Fibroblast of skin of left quadriceps (primary cell): ENCODE measurements around the gene IGLL1.
"Not testable (repeated sequence)": the region's sequence is repeated elsewhere in the genome, so short reads cannot be mapped to it uniquely, and the experiment has no call there.

Experiments
- DNase-seq, 2 experiments: peaks; one replicate each; pipeline ENCODE4 v3.0.0-alpha.2; 2013; ENCODE audit warnings: low read depth in 2 of 2

Gene IGLL1

DNA sequence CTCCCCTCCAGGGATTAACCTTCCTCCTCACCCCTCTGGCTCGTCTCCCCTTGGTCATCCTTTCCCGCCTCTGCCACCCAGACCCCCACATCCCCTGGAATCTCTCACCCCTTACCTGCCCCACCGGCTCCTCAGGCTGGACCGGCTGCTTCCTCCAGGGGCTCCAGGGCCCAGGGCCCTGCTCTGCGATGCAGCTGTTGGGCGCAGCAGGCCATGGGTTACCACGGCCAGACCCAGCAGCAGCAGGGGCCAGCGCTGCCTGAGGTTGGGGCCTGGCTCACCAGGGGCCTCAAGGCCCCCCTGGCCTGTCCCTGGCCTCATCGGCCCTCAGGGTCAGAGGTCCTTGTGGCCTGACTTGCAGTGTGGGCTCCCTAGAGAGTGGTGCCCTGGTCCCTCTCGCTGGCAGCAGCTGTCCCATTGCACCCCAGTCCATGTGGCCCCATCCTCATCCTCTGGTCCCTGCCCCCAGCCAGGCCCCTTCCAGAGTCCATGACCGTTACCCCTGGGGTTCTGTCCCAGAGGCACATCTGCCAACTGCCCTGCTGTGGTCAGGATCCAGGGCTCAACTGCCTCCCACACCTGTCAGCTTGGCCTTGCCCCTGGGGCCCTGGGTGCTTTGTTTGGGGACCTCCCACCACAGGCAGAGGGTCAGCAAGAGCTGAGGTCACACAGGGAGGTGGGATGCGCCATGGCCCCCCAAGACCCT, at the start of gene IGLL1:
IGLL1 (minus strand) TSS at position 421 of the 706 bp plus-strand sequence; CDS start at position 321, 100 bp downstream.
- DNase-seq = no peak

DNA sequence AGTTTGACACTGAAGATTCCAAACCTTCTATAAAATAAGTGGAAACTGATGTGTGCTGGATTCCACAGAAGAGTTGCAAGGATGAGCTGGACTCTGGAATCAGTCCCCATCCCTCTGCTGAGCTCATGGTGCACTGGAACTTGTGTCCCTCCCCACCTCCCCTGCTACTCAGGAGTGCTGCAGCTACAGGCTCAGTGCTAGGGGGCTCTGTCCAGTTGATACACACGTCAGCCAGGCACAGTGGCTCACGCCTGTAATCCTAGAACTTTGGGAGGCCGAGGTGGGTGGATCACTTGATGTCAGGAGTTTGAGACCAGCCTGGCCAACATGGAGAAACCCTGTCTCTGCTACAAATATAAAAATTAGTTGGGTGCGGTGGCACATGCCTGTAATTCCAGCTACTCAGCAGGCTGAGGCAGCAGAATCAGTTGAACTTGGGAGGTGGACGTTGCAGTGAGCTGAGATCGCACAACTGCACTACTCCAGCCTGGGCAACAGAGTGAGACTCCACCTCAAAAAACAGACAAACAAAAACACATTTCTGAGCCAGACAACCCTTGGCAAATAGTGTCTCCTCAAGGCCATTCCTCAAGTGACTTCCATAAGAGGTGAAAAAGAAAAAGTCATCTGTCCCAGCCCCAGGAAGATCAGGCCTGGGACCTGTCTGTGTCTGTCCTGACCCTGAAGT, 48.1 kb upstream of the IGLL1 start:
- DNase-seq = not testable (repeated sequence)

DNA sequence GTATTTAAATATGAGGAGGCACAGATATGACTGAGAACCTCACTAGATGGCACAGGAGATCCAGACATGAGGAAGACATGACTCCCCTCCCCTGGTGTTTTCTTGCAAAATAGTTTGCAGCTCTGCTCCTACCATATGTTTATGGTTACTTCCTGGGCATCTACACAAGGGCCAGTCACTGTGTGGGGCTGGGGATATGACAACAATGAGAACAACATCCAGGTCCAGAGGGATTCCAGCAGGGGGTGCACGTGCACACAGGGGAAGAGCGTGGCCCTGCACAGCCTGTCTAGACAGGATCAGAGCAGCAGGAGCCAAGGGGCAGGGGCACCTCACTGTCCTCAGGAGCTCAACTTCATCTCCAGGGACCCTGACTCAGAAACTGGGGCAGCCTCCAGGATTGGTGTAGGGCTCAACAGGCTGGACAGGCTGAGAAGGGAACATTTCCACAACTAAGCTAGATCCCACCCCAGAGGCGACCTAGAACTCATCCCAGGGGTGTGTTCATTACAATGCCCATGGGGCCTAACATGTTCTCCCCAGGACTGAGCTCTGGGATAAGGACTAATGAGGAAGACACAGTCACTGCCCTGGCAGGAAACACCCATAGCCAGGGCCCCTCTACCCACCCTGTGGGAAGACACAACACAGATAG, 47.4 kb upstream of the IGLL1 start:
- DNase-seq = peak; percentile 8 to 10

GRCh38 chr22:23626286-23626975, 46.3 kb upstream of the IGLL1 start:
- no peak for DNase-seq

DNA sequence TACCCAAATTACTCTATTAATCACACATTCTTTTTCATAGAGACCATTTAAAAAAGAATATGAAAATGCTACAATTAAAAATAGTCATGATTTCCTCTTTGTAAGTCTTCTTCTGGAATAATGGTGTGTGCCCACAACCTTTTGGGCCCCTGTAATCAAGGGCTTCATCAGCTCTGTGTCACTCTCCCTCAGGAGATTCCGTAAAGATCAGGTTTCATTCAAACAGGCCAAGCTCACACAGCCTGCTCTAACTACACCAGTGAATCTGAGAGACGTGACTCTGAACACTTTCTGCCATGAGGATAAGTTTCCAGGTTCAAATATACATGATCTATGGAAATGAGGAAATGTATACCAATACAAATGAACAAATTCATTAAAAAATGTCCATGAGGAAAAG, 42.5 kb upstream of the IGLL1 start:
- DNase-seq = no peak

DNA sequence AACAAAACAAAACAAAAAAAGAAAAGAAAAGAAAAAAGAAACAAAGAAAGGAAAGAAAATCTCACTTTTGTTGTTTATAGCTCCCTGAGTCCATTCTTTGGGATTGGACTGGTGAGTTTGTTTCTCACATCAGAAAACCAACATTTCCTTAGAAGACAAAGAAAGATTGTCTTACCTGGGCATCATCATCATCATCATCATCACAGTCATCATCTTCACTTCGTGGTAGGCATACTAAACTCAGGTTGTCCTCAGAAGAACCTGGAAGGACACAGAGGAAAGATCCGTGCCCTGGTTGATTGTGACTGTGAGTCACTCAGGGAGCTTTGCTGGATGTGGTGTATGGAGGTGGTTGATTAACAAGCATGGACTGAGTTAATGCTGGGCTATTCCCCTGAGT, 41.8 kb upstream of the IGLL1 start:
- DNase-seq = not testable (repeated sequence)

GRCh38 chr22:23621082-23621780, 41.1 kb upstream of the IGLL1 start:
- no peak for DNase-seq

- no peak for DNase-seq
Measured at GRCh38 chr22:23613193-23613972, 33.3 kb upstream of the IGLL1 start.

DNA sequence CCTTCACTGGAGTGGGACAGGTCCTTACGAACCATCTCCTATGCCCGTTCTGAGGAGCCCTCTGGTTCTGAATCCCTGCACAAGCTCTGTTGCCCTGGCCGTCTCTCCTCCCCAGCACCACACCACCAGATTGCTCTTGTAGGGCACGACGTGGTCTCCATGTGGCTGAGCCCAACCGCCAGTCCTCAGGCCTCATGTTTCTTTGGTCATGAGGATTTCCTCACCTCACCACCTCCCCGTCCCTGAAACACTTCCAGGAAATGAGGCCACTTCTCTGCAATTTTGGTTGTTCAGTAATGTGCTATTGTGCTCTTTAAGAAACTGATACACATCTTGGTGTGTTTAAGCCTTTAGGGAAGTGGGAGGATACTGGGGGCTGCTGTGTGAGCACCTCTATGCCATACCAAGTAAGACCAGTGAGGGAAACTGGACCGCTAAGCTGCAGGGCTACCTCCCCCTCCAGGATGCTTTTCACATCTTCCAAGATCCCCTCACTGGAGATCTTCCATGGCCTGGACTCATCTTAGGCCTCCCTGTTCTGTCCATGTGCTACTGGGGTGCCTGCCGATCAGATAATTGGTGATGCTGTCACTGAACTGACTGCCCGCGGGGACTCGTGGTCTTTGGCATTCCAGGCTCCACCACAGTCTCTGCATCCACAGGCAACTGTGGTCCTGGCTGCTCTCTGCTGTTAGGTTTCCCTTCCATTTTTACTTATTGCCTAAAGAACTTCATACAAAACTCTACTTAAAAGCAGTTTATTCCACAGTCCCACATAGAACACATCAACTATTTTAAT, 30.1 kb upstream of the IGLL1 start:
- no peak for DNase-seq

GRCh38 chr22:23608583-23608982, 28.5 kb upstream of the IGLL1 start:
- DNase-seq = no peak

GRCh38 chr22:23606204-23607131, 26.4 kb upstream of the IGLL1 start:
- no peak for DNase-seq

DNA sequence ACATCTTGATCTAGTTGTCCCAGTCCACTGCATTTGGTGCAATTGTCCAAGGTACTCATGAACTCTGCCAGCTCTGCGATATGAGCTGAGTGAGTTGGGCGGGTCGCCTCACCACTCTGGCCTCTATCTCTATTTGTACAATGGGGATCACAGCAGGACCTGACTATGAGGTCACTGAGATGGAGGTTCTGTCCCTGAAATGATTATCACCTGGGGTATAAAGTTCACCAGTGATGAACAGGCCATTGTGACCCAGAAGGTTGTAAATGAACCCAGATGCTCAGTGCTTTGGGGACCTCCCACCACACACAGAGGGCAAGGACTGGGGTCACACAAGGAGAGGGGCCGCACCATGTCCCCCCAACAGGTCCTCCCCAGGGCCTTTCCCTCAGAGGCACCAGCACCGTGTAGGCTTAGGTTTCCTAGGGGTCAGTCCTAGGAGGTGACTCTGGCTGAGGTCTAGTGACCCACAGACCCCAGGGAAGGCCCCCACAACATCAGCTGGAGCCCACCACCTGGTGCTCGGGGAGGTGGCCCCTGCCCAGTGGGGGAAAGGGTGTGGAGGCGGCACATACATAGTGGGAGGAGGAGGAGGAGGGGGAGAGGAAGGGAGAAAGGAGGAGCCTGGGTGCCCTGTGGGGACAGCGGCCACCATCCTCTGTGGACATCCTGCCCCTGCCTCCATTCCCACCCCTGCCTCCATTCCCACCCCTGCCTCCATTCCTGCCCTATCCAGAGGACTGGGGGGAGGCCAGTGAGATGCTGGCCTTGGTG, 25.0 kb upstream of the IGLL1 start:
- no peak for DNase-seq

- no peak for DNase-seq
Measured at GRCh38 chr22:23603266-23603665, 23.2 kb upstream of the IGLL1 start.

- no peak for DNase-seq
Measured at GRCh38 chr22:23598805-23599518, 18.9 kb upstream of the IGLL1 start.

GRCh38 chr22:23597576-23598268, 17.6 kb upstream of the IGLL1 start:
- DNase-seq = not testable (repeated sequence)

GRCh38 chr22:23595904-23596303, 15.8 kb upstream of the IGLL1 start:
- not testable (repeated sequence) for DNase-seq

GRCh38 chr22:23591846-23592245, 11.8 kb upstream of the IGLL1 start:
- DNase-seq = no peak
